CD14-positive monocyte (primary cell): ENCODE results near the gene CRADD. TPM values are rescaled to one million over a fixed set of nuclear protein-coding genes. Genes with fewer than 3 reads are reported as not detected.
"Not testable (repeated sequence)": the region's sequence is repeated elsewhere in the genome, so short reads cannot be mapped to it uniquely, and the experiment has no call there.

Experiments used
- DNase-seq, 3 donors: peaks; one replicate each; pipeline ENCODE4 v3.0.0-alpha.2; 2011 to 2022
- H2AFZ ChIP-seq: 2 replicates; pipeline ENCODE4 v1.6.0; 2012; ENCODE audit warnings: mild to moderate bottlenecking, low read depth, low read length, inconsistent platforms; ENCODE audit not compliant: insufficient read depth, poor library complexity, severe bottlenecking
- H3K27ac ChIP-seq, 2 donors: 1 replicate in 1 of 2; 2 replicates in 1 of 2; pipeline ENCODE4 v1.5.1; 2012 to 2013; ENCODE audit warnings: low read length in 2 of 2, control low read depth in 1 of 2, inconsistent platforms in 1 of 2, low read depth in 1 of 2, mild to moderate bottlenecking in 1 of 2
- H3K27me3 ChIP-seq, 2 donors: one replicate each; pipeline versions ENCODE4 v1.6.0 to v1.6.1; 2011 to 2013; ENCODE audit warnings: low read length in 2 of 2; ENCODE audit not compliant: control insufficient read depth in 2 of 2, insufficient read depth in 2 of 2
- H3K36me3 ChIP-seq, 2 donors: replicated peaks in 1 of 2; 1 replicate in 1 of 2; 2 replicates in 1 of 2; pipeline versions ENCODE4 v1.5.1 to v1.6.1; 2012 to 2013; ENCODE audit warnings: low read length in 2 of 2, control low read depth in 1 of 2, inconsistent platforms in 1 of 2, mild to moderate bottlenecking in 1 of 2; ENCODE audit not compliant: insufficient read depth in 2 of 2, control insufficient read depth in 1 of 2
- H3K4me1 ChIP-seq, 2 donors: 1 replicate in 1 of 2; 2 replicates in 1 of 2; pipeline versions ENCODE4 v1.5.1 to v1.6.1; 2012 to 2013; ENCODE audit warnings: low read length in 2 of 2, control low read depth in 1 of 2, inconsistent platforms in 1 of 2, mild to moderate bottlenecking in 1 of 2, moderate library complexity in 1 of 2; ENCODE audit not compliant: insufficient read depth in 2 of 2, control insufficient read depth in 1 of 2
- H3K4me2 ChIP-seq: replicated peaks from 2 replicates; pipeline ENCODE3; 2012; ENCODE audit warnings: low read length, moderate library complexity, mild to moderate bottlenecking; ENCODE audit not compliant: poor library complexity, severe bottlenecking; ENCODE audit errors: extremely low read depth
- H3K4me3 ChIP-seq, 3 experiments: fragments of 200-600 bp in 1 of 3; sonication (generic) in 1 of 3; replicated peaks in 1 of 3; 1 replicate in 2 of 3; 2 replicates in 1 of 3; pipeline ENCODE4 v1.5.1; 2011 to 2013; ENCODE audit warnings: low read length in 3 of 3, mild to moderate bottlenecking in 3 of 3, control low read depth in 2 of 3, low read depth in 2 of 3, inconsistent platforms in 1 of 3, moderate library complexity in 1 of 3
- H3K79me2 ChIP-seq: 2 replicates; pipeline ENCODE4 v1.6.0; 2012; ENCODE audit warnings: mild to moderate bottlenecking, control low read depth, inconsistent platforms, low read length, moderate library complexity; ENCODE audit not compliant: insufficient read depth
- H3K9ac ChIP-seq: 2 replicates; pipeline ENCODE4 v1.6.0; 2017; ENCODE audit warnings: low read length, mild to moderate bottlenecking; ENCODE audit not compliant: insufficient read depth, poor library complexity, severe bottlenecking
- H3K9me3 ChIP-seq, 2 donors: replicated peaks in 1 of 2; 1 replicate in 1 of 2; 2 replicates in 1 of 2; pipeline versions ENCODE4 v1.5.1 to v1.6.1; 2012 to 2013; ENCODE audit warnings: low read length in 2 of 2, control low read depth in 1 of 2; ENCODE audit not compliant: control insufficient read depth in 1 of 2, insufficient read depth in 1 of 2
- H4K20me1 ChIP-seq: 2 replicates; pipeline ENCODE4 v1.6.0; 2012; ENCODE audit warnings: mild to moderate bottlenecking, low read length, control low read depth, moderate library complexity; ENCODE audit not compliant: insufficient read depth
- H3K27ac Mint-ChIP-seq, 7 donors: one replicate each; pipeline ENCODE4 v1.8.0; 2020; ENCODE audit warnings: mild to moderate bottlenecking in 7 of 7, mixed read lengths in 7 of 7, moderate library complexity in 6 of 7, inconsistent platforms in 2 of 7
- H3K27me3 Mint-ChIP-seq, 3 donors: one replicate each; pipeline ENCODE4 v1.8.0; 2021 to 2022; ENCODE audit warnings: low read depth in 3 of 3, mild to moderate bottlenecking in 3 of 3, mixed read lengths in 3 of 3, moderate library complexity in 3 of 3, inconsistent platforms in 1 of 3
- H3K36me3 Mint-ChIP-seq, 2 donors: one replicate each; pipeline ENCODE4 v1.8.0; 2020; ENCODE audit warnings: mixed read lengths in 2 of 2, inconsistent platforms in 1 of 2, mild to moderate bottlenecking in 1 of 2
- H3K4me1 Mint-ChIP-seq: one replicate; pipeline ENCODE4 v1.8.0; 2020; ENCODE audit warnings: mild to moderate bottlenecking, mixed read lengths
- H3K4me3 Mint-ChIP-seq, 2 donors: one replicate each; pipeline ENCODE4 v1.8.0; 2020; ENCODE audit warnings: mild to moderate bottlenecking in 2 of 2, mixed read lengths in 2 of 2, moderate library complexity in 1 of 2
- H3K9me3 Mint-ChIP-seq, 7 donors: one replicate each; pipeline ENCODE4 v1.8.0; 2020 to 2022; ENCODE audit warnings: mixed read lengths in 7 of 7, mild to moderate bottlenecking in 6 of 7, moderate library complexity in 6 of 7, inconsistent platforms in 2 of 7
- CTCF ChIP-seq: fragments of 200-600 bp; IDR thresholded peaks from one replicate; pipeline ENCODE4 v1.8.0; 2022; ENCODE audit warnings: antibody characterized with exemption, mild to moderate bottlenecking
- WGBS: methylation state at CpG from one replicate; pipeline ENCODE4 v1.1.5; 2013; ENCODE audit warnings: missing lambda C conversion rate; ENCODE audit not compliant: insufficient coverage; 5-methylcytosine and 5-hydroxymethylcytosine counted together
- intact Hi-C, 2 donors: fragments of 100-400 bp; cut with micrococcal nuclease; formaldehyde crosslinking; loops; one replicate each; pipeline versions ENCODE4 v1.15.0 to v1.15.1; 2023
- polyA plus RNA-seq, 3 donors: library from polyadenylated mRNA; depleted of rRNA in 1 of 3; unstranded in 2 of 3; stranded (reverse) in 1 of 3; fragments of 300-500 nt in 2 of 3; fragments of >200 nt in 1 of 3; fragmentation: Illumina TruSeq in 2 of 3; gene quantifications; 1 replicate in 2 of 3; 2 replicates in 1 of 3; pipeline ENCODE4 v1.2.3, GENCODE V29; 2012 to 2021

CRADD gene
- polyA plus RNA-seq, 3 donors = 5.6 to 12.2 (median 11.2) TPM

GRCh38 chr12:93868771-93869170 lies 191.6 kb downstream of the CRADD start:
- Histone ChIP-seq H3K36me3 (no peaks in the 10 kb centered on the region), H3K9me3 (peaks cover 20 to 34% of the 10 kb centered on the region in 2 donors), H3K27me3 (no peaks in the 10 kb centered on the region), H3K4me3 (no peak overlapping the region), H2AFZ (no peak overlapping the region), H3K9ac (no peak overlapping the region), H4K20me1 (no peaks in the 10 kb centered on the region), H3K4me1 (no peaks in the 10 kb centered on the region), H3K4me2 (no peak overlapping the region), H3K79me2 (no peaks in the 10 kb centered on the region), H3K27ac (no peak overlapping the region)
- no peak overlapping the region for H3K27ac Mint-ChIP-seq
- H3K4me1 Mint-ChIP-seq = no peaks in the 10 kb centered on the region
- H3K27me3 Mint-ChIP-seq = peaks cover 0 to 1% (median 0%) of the 10 kb centered on the region in 3 donors
- TF ChIP-seq CTCF = no peak
- H3K36me3 Mint-ChIP-seq = peaks cover 0 to 3% of the 10 kb centered on the region in 2 donors
- peaks cover 32 to 52% (median 40%) of the 10 kb centered on the region in 7 donors for H3K9me3 Mint-ChIP-seq
- no peak for DNase-seq
- intact Hi-C loops = no loop called here
- no peak overlapping the region for H3K4me3 Mint-ChIP-seq

- intact Hi-C loops = no loop called here
- Histone ChIP-seq H3K27ac (no peak overlapping the region), H4K20me1 (no peaks in the 10 kb centered on the region), H3K9me3 (peaks cover 17 to 26% of the 10 kb centered on the region in 2 donors), H3K4me3 (no peak overlapping the region), H3K4me1 (no peaks in the 10 kb centered on the region), H3K27me3 (no peaks in the 10 kb centered on the region), H3K4me2 (no peak overlapping the region), H3K79me2 (no peaks in the 10 kb centered on the region), H2AFZ (no peak overlapping the region), H3K9ac (no peak overlapping the region), H3K36me3 (no peaks in the 10 kb centered on the region)
- no peak overlapping the region for H3K4me3 Mint-ChIP-seq
- no peak for TF ChIP-seq CTCF
- no peak overlapping the region for H3K27ac Mint-ChIP-seq
- WGBS = 92% methylated on average over 2 of the region's 7 CpGs
- peaks cover 32 to 63% (median 44%) of the 10 kb centered on the region in 7 donors for H3K9me3 Mint-ChIP-seq
- H3K27me3 Mint-ChIP-seq = peaks cover 0 to 2% (median 1%) of the 10 kb centered on the region in 3 donors
- H3K4me1 Mint-ChIP-seq = no peaks in the 10 kb centered on the region
- H3K36me3 Mint-ChIP-seq = peaks cover 0 to 3% of the 10 kb centered on the region in 2 donors
- DNase-seq = no peak
Measured at GRCh38 chr12:93870020-93870795, 193.0 kb downstream of the CRADD start.

- H3K9ac ChIP-seq = not testable (repeated sequence)
Measured at GRCh38 chr12:93871566-93871965, 194.4 kb downstream of the CRADD start.

More at GRCh38 chr12:93871566-93871965, 194.4 kb downstream of the CRADD start:
- H4K20me1 ChIP-seq, H3K4me2 ChIP-seq, H3K4me3 ChIP-seq, H3K4me1 Mint-ChIP-seq, H3K27me3 Mint-ChIP-seq, H2AFZ ChIP-seq, H3K79me2 ChIP-seq, H3K4me1 ChIP-seq, H3K36me3 Mint-ChIP-seq, H3K36me3 ChIP-seq, H3K27me3 ChIP-seq, H3K27ac Mint-ChIP-seq, H3K27ac ChIP-seq, H3K4me3 Mint-ChIP-seq, intact Hi-C loops, DNase-seq: not testable (repeated sequence)
- WGBS = no CpG with 5 or more reads among the region's 1 CpG
- peaks cover 22 to 57% (median 43%) of the 10 kb centered on the region in 7 donors for H3K9me3 Mint-ChIP-seq
- H3K9me3 ChIP-seq = peaks cover 12 to 18% of the 10 kb centered on the region in 2 donors
